ENCODE results near the gene GABARAPL2.
"Not testable (repeated sequence)": the region's sequence is repeated elsewhere in the genome, so short reads cannot be mapped to it uniquely, and the experiment has no call there.

GABARAPL2 gene, protein sequence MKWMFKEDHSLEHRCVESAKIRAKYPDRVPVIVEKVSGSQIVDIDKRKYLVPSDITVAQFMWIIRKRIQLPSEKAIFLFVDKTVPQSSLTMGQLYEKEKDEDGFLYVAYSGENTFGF

DNA sequence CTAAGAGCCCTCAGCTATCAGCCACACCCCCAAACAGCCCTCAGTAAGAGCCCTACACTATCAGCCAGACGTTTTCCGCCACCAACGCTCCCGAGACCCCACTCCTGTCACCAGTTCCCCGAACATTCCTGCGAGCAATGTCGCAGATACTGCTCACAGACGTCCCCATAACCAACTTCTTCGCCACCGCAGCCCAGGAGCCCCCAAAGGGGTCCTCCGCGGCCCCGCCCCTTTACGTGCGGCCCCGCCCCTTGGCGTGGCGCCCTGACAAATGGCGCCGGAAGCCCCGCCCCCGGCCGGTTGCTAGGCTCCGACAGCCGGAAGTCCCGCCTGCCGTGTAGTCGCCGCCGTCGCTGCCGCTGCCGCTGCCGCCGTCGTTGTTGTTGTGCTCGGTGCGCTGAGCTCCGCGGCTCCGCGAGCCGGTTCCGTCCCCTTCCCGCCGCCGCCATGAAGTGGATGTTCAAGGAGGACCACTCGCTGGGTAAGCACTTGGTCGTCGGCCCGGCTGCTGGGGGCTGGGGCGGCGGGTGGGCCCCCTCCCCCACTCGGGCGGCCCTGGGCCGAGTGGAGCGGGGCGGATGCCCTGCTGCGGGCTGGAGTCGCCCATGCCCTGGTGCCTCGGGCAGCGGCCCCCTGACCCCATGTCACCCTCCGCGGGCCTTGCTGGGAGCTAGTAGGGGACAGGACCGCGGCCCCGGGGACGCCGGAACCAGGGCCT lies at the start of gene GABARAPL2:
TSS of gene GABARAPL2 (plus strand) at position 340 of the 718 bp plus-strand sequence. CDS start at position 448, 108 bp downstream.
- DNase-seq: peak; percentile 92

DNA sequence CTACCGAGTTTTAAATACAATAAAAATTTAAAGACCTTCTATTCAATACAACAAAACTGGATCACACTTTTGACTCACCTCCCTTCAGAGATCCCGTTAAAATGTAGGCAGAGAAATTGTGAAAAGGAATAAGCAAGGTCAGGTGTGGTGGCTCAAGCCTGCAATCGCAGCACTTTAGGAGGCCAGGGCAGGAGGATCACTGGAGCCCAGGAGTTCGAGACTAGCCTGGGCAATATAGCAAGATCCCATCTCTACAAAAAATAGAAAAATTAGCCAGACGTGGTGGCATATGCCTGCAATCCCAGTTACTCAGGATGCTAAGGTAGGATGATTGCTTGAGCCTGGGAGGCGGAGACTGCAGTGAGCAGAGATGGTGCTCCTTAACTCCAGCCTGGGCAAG lies 47.0 kb upstream of the GABARAPL2 start:
- no peak for DNase-seq

DNA sequence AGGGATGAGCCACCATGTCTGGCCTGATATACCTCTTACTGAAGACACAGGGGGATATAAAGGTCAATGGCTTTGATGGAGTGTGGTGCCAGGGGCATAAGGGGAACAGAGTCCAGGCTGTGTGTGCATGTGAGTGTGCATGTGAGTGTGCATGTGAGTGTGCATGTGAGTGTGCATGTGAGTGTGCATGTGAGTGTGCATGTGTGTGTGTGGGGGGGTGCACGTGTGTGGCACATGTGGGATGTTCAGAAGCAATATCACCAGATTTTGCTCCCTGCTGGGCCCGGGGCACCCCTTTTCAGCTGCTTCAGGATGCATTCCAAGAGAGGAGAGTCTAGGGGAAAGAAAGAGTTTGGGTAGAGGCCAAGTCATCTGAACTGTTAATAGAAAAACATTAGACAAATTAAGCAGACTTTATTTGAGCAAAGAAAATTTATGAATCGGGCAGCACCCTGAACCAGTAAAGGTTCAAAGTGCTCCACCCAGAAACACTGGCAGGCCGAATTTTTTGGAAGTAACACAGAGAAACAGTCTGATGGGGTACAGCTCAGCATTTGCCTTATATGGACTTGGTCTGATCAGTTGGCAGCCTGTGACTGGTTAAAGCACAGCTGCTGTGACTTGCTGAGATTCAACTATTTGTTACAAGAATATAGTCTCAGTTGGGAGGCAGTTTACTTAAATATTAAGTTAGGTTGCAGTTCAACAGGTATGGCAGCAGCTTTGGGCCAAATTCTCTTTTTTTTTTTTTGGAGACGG lies 40.0 kb upstream of the GABARAPL2 start:
- DNase-seq: no peak

DNA sequence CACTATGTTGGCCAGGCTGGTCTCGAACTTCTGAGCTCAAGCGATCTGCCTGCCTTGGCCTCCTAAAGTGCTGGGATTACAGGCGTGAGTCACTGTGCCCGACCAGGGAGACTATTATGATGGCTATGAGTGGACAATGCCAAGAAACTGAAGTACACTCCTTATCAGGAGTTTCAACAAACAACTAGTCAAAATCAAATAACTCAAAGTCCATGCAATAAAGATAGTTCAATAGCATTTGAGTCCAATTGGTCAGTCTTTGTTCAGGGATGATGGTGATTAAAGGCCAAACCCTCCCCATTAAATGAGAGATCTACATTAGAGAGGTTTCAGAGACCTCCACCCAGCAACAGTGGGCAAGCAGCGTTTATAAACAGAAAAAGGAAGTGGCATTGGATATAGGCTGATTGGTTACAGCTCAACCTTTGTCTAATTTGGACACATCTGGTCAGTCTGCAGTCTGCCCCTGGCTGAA lies 38.3 kb upstream of the GABARAPL2 start:
- no peak for DNase-seq

DNA sequence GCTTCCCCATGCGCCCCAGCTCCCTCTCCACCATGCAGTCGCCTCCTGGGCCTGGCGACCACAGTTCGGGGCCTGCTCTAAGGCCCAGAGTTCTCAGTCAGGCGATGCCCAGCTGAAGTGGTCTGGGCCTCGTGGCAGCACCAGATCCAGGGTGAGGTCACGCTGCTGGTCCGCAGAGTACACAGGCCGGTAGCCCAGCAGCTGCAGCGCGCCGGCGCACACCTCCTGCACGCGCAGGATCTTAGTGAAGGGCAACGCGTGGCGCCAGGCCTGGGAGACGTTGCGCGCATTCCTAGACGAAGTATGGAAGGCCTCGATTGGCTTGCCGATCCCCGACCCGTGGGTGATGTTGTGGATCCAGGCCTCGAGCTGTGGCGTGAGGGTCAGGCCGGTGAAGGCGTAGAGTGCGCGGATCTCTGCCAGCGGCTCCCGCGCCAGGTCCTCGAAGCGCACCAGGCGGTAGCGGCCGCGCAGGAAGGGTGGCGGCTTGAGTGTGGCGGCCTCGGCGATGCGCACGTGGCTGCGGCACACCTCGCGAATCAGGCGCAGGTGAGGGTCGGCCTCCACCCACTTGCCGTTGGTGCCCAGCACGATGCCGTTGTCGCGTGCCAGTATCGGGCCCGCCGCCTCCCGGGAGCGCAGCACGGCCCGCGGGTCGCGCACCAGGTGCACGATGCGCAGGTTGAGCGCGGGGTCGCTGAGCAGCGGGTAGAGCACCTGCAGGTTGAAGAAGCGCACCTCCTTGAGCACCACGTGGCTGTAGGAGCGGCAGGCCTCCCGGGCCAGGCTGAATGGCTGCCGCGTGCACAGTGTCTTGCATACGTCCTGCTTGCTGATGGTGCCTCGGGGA lies 36.9 kb upstream of the GABARAPL2 start:
- DNase-seq: no peak

DNA sequence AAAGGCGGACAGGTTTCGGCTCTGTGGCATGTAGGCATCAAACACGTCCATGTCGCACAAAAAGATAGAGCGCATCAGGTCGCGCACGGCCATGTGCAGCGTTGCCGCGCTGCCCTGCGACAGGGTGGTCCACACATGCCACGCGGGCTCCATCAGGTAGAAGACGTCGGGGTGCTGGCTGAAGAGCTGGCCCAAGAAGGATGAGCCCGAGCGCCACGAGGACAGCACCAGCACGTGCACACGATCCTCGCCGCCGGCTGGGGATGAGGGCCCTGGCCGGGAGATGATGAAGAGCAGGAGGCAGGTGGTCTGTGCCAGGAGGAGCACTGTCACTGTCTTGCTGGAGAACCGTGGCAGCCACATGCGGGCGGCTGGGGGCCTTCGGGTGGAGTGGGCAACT lies 36.2 kb upstream of the GABARAPL2 start:
- DNase-seq: no peak

DNA sequence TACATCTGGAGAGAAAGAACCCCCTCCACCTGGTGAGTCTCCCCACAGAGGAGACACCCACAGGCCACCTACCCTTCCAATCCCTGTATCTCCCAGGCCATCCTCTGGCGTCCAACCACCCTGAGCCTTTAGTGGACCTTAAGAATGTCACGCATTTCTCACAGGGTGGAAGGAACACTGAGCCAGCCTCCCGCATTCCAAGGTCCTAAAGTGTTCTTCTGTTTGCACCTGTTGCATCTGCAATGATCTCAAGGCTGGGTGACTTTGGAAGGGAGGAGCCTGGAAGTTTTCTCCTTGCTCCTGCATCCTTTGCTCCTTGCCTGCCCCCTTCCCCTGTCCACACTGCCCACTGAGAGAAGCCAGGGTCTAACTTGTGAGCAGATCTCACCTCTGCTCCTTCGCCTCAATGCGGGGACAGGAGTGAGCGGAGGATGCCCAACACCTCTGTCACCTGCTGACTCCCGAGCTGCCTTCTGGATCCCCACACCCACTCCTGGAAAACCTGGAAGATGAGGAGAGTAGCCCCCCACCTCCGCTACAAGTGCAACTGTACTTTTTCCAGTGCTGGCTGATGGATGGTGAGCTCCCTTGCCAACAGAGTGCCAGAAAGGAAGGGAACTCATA lies 33.9 kb upstream of the GABARAPL2 start:
- DNase-seq: no peak

DNA sequence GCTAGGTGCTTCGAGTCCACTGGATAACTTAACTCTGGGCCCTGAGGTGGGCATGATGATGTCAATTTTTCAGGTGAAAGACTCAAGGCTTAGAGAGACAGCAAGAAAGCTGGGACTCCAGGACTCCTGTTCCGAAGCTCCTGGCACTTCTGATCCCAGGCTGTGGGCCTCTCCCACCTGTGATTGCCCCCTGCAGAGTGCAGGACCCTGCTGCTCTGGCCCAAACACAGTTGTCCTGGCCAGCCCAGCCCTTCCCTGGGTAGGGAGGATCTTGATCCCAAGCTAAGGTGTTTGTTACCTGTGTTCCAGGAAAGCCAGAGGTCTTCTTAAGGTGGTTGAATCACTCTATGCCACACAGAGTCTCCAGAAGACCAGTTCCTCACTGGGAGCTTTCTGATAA lies 33.4 kb upstream of the GABARAPL2 start:
- DNase-seq: no peak

DNA sequence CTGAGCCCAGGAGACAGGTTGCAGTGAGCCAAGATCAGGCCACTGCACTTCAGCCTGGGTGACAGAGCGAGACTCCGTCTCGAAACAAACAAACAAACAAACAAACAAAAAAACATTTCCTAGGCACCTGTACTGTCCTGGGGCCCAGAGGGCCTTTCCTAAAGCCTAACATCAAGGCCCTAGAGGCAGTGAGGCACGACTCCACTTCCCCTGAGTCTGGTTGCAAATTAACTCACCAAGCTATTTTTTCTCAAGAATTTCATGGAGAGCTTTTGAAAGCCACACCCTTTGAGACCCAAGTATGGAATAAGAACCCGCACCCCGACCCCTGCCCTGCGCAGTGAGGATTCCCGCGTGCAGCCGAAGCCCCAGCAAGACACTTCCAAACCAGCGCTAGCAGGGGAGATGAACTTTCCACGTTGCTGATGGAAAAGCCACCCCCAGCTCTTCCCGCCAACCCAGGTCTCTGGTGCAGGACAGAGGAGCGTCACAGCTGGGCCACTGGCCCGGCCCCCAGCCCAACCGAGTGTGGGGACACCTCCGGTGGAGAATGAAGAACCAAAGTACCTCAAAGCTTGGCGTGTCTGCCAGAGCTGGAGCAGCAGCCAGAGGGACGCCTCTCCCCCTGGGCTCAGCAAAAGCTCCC lies 31.5 kb upstream of the GABARAPL2 start:
- no peak for DNase-seq

DNA sequence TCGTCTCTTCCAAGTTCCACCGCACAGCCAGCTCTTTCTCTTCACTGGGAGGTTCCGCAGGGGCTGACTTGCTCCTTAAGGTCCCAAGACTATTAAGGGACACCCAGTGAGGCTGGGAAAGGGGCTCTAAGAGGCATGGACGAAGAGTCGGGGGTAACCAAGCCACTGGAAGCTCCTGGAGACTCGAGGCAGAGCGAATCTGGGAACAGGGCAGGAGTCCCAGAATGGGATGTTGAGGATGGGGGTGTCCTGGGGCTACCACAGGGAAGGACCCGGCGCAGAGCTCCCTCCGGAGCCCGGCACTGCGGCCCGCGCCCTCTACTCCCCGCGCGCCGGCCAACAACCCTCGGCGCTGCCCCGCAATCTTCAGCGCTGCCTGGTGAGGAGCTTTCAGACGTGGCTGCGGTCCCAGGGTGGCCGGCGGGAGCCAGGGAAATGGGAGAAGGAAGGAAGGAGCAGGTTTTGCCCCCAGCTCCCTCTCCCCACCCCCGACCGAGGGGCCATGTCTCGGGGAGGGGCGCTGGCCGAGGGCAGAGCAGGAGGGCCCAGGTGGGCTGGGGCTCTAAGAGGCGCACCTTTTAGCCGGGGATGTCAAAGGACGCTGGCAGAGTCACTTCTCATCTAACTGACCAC lies 30.9 kb upstream of the GABARAPL2 start:
- no peak for DNase-seq

DNA sequence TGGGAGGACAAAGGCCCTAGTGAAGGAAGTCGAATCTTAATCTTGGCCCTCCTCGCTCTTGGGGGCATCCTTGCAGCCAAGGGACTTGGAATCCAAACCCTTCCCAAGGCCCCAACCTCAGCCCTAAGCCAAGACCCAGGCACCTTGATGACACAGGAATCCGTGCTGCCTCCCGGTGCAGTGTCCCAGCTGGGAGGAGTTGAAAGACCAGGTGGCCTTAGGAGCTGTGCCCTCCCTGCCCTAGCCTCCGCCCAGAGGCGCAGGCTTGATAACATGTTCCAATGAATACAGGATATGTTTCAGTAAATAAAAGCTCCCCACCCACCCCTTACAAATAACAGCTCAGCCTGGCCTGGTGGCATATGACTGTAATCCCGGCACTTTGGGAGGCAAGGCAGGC lies 30.3 kb upstream of the GABARAPL2 start, which contains the start of gene CHST5:
TSS of gene CHST5 (minus strand) at position 208 of the 400 bp plus-strand sequence. CDS start 5,724 bp downstream, outside the sequence.
- DNase-seq: no peak

DNA sequence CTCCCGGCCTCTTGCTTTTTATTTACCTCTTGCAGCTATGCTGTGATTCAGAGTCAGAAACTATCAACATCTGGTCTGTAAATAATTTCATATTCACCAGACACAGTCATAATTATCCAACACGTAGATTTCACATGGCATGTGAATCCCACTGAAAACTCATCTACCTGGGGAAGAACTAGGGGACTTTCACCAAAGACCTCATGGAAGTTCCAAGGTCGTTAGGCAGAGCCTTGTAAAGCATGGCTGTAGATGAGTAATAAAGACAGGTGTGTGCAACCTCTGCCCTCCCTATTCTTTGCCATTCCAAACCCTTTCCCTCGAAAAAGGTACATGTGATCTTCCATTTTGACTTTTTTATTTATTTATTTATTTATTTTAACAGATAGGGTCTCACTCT lies 28.4 kb upstream of the GABARAPL2 start:
- no peak for DNase-seq

DNA sequence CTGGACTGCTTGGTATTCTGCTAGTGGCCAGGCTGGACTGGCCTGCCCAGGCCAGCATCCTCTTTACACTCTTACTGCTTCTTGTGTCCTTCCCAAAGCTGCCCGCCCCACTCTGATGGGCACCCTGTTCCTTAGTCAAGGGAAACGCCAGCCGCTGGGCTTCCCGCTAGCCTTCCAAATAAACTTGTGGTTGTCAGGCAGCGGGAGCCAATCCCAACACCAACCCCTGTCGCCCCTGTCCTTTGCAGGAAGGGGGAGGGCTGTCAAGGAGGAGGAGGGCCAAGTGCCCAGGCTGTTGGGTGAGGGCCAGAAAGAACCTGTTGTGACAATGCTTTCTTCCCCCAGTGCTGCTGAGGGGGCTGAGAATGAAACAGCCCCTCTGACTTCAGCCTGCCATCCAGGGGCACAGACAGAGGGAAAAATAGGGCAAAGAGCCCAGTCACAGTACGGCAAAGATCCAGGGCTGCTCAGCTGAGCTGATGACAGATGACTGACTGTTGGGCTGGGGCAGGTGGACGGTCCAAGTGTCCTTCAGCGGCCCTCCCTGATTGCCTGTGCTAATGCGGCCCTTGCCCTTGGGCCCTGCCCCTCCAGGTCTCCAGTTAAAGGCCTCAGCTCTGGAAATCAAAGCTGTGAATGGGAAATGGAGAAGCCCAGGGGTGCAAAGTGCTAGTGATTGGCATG lies 27.2 kb upstream of the GABARAPL2 start:
- not testable (repeated sequence) for DNase-seq

DNA sequence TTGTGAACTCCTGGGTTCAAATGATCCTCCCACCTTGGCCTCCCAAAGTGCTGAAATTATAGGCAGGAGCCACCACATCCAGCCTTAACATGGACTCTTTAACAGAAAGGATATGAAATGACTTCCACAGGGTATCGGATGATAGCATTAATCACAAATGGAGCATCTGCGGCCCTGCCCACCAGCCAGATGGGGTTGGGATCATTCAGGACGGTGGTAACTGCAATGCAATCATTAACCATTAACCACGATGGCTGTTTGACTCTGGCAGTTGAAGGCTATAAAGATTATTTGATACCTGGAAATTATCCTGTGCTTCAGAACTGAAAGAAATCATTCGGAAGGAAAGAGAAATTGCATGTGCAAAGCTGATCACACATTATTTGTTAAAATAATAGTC lies 24.9 kb upstream of the GABARAPL2 start:
- DNase-seq: no peak

DNA sequence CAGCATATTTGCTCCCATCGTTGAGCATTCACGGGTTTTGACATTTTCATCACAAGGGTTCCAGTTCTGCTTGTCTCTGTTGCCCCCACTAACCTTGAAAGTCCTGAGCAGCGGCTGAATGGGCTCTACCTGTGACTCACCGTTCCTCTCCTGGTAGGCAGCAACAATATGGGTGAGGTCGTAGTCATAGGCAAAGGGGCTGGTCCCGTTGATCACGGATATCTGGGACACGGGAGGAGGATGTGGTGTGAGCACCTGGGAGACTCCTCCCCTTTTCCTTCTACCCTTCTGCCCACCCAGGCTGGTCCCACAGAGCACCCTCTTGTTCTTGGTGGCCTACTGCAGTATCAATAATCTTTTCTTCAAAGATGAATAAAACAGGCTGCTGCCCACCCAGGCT lies 23.7 kb upstream of the GABARAPL2 start:
- DNase-seq: not testable (repeated sequence)

DNA sequence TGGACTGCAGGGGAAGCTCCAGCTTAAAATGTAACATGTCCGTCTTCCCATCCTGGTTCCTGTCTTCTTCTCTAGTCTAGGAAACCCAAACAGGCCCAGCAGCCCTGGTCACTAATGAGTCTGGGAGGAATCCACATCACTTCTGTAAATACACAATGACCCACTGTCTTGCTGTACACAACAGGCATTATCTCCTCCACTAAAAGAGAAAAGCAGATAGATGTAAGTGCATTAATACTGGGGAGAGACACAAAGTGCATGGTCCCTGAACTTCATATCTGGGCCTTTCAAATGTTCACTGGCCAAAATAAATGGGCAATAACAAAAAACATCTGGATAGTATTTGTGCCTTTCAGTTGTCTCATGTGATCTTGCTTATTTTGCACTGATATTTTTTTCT lies 20.3 kb upstream of the GABARAPL2 start:
- DNase-seq: not testable (repeated sequence)

DNA sequence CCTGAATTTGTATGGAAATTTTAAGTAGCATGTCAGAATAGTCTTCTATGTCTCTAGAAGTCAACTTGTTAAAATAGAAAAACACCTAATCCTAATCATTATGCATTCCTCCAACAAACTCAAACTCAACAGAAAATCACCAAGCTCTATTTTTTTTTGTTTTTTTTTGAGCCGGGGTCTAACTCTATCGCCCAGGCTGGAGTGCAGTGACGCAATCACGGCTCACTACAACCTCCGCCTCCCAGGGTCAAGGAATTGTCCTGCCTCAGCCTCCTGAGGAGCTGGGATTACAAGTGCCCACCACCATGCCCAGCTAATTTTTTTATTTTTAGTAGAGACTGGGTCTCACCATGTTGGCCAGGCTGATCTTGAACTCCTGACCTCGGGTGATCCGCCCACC lies 19.9 kb upstream of the GABARAPL2 start:
- DNase-seq: no peak

DNA sequence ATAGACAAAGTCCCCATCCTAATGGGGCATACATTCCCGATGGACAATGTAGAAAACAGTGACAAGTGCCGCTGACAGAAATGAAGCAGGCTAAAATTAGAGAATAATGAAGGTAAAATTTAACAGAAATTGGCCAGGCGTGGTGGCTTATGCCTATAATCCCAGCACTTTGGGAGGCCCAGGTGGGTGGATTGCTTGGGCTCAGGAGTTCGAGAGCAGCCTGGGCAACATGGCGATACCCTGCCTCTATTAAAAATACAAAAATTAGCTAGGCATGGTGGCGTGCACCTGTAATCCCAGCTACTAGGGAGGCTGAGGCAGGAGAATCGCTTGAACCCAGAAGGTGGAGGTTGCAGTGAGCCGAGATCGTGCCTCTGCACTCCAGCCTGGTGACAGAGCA lies 17.7 kb upstream of the GABARAPL2 start:
- DNase-seq: not testable (repeated sequence)

DNA sequence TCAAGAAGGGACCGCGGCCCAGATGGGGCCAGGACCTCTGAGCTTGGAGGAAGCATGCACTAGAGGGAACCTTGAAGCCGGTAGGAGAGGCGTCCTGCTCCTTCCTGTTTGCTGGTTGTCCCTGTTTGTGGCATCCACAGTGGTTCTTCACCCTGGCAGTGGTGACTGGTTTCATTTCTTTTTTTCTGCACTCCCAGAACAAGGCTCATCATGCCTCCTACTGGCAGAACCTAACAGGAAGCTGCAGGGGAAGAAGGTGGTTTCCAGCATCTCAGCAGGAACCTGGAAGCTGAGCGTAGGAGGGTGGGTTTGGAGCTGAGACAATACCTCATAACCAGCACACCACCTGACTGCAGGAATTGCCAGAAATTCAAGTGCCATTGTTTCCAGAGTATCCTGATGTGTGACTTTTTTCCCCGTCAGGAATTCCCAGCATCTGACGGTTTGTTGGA lies 15.9 kb upstream of the GABARAPL2 start:
- peak; percentile 41 for DNase-seq

DNA sequence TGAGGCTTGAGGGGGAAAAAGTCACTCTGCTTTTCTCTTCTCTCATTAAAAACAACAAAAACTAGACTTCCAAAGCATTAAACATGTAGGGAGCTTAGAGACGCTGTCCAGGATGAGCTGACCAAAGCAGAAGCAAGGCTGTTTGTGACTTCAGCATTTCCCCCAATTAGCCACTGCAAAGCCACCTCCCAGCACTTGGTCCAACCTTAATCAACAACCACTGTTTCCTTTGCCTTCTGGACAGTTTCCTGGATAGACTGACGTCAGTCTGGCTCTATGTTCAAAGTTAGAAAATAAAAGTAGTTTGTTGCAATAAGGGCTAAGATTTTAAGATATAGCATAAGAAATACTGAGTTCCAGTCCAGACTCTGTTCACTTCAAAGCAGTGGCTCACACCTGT lies 13.2 kb upstream of the GABARAPL2 start:
- DNase-seq: no peak

Data from stimulated activated CD4-positive, alpha-beta T cell treated with anti-CD3 and anti-CD28 coated beads, Interleukin-15, amount 100 ng/mL, for 24 hours (primary cell).